Spleen (tissue), 7 donors: ENCODE data around the gene UBN1.

ENCODE experiments used
- CTCF ChIP-seq, 11 experiments: fragments of 200-600 bp in 7 of 11; fragments of 450-650 bp in 4 of 11; sonication (generic) in 4 of 11; IDR thresholded peaks in 8 of 11; conservative IDR thresholded peaks in 3 of 11; 1 replicate in 7 of 11; 2 replicates in 4 of 11; pipeline versions ENCODE4 v1.4.0 to v1.8.0; 2016 to 2021; ENCODE audit warnings: antibody characterized with exemption in 11 of 11, inconsistent platforms in 4 of 11, mild to moderate bottlenecking in 1 of 11
- POLR2A ChIP-seq, 3 donors: fragments of 450-650 bp; IDR thresholded peaks; one replicate each; pipeline ENCODE4 v1.5.1; 2017; ENCODE audit warnings: antibody characterized with exemption in 3 of 3, mild to moderate bottlenecking in 1 of 3
- donor health status: DM: no; HTN: no; CAD: no; lungs with moderate emphysema.
- donor health status: DM: no; HTN: no; CAD: no.
- donor health status: DM: no; HTN: no; CAD: no.

GRCh38 chr16:4926928-4927327 lies 79.6 kb downstream of the UBN1 start:
- TF ChIP-seq CTCF (IDR thresholded peaks at IDR 0.05 in 8 of 11, conservative IDR thresholded peaks at IDR 0.05 in 3 of 11) (no peak), POLR2A (IDR thresholded peaks at IDR 0.05) (no peak)
